ENCODE data around the gene PRMT7. TPM values are rescaled to one million over a fixed set of nuclear protein-coding genes. Genes with fewer than 3 reads are reported as not detected.
A peak's percentile ranks its signal among the peaks of the same experiment; 100 is the strongest.

The PRMT7 gene
- total RNA-seq, 1 experiment from 2014 or later, result 156 TPM

- H3K4me3 Mint-ChIP-seq (ENCODE audit: unreplicated experiment), result no peak overlapping the region
- H3K36me3 Mint-ChIP-seq (ENCODE audit: insufficient read depth, unreplicated experiment), result peaks cover 99% of the 10 kb centered on the region
- peaks cover 53% of the 10 kb centered on the region for H3K4me1 Mint-ChIP-seq (ENCODE audit: low read depth, unreplicated experiment)
- no peak for DNase-seq
- H3K9me3 Mint-ChIP-seq (ENCODE audit: unreplicated experiment), result no peaks in the 10 kb centered on the region
- CTCF ChIA-PET, result interaction anchor here (0.5 to 2.1 kb wide), 4 partner anchors 9 to 42 kb away, joined by 3 to 5 read pairs (median 4); no protein-coding TSS in a partner anchor
- H3K27me3 Mint-ChIP-seq (ENCODE audit: insufficient read depth, unreplicated experiment), result no peaks in the 10 kb centered on the region
- peak overlapping the region; percentile 18 for H3K27ac Mint-ChIP-seq (ENCODE audit: unreplicated experiment)
- POLR2A ChIA-PET, result interaction anchor here (2.3 kb wide), 1 partner anchor 25 kb away, joined by 5 read pairs; the partner anchor contains the start of genes PRMT7 and SLC7A6OS
- no peak for TF ChIP-seq CTCF (IDR thresholded peaks at IDR 0.05; ENCODE audit: insufficient read depth in 1 of 2, low read depth in 1 of 2, low read length in 1 of 2, severe bottlenecking in 1 of 2, unreplicated experiment in 1 of 2)
- intact Hi-C loops (cut with micrococcal nuclease; ENCODE audit: unreplicated experiment), result no loop called here
- 0 out of 2 replicates have a peak, but pooled peaks cover 2% of the 10 kb centered on the region for H3K36me3 ChIP-seq (ENCODE audit: control insufficient read depth, insufficient read depth, low read length)
- H3K4me3 ChIP-seq (ENCODE audit: low read depth, low read length), result no peak overlapping the region
- BruUV-seq (replicated peaks), result no TSS peak
- no peaks in the 10 kb centered on the region for H3K9me3 ChIP-seq
- peaks cover 15% of the 10 kb centered on the region for H3K4me1 ChIP-seq
- H3K27me3 ChIP-seq (replicated peaks; ENCODE audit: control insufficient read depth, insufficient read depth, low read length), result no peaks in the 10 kb centered on the region
Measured at GRCh38 chr16:68285683-68286082, 25.1 kb upstream of the PRMT7 start.

DNA sequence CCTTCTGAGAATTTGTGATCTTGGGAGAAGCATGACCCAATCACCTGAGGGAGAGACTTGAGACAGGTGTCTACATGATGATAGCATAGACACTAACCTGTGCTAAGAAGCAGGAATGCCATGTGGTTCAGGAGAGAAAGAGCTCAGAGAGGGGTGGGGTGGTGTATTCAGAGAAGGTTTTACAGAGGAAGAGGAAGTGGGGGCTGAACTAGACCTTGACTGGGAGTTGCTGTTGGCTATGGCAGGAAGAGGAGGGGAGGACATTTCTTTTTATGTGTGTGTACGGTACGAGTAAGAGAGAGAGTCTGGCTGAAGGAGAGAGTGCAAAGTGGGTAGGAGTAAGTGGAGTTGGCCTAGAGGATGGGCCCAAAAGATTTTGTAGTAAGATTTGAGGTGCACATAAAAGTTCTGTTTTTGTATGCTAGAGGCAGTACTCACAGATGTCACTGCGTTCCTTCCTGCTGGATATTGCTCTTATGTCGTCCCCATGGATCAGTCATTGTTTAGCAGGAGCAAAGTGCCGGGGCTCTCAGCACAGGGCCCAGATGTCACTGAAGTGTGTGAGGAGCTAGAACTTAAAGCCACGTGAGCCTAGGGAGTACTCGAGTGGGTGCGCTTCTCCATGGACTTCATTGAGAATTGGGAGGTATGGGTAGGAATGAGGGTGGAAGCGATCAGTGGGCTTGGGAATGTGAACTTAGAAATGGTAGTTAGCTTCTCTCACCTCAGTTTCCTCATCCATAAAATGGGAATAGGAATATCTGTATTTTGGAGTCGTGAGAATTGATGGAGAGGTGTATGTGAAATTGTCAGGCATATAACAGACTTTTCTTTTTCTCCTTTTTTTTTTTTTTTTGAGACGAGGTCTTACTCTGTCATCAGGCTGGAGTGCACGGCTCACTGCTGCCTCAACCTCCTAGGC lies 24.4 kb upstream of the PRMT7 start:
- no peaks in the 10 kb centered on the region for H3K27me3 ChIP-seq (replicated peaks; ENCODE audit: control insufficient read depth, insufficient read depth, low read length)
- Mint-ChIP-seq H3K27me3 (ENCODE audit: insufficient read depth, unreplicated experiment) (no peaks in the 10 kb centered on the region), H3K9me3 (ENCODE audit: unreplicated experiment) (no peaks in the 10 kb centered on the region), H3K4me3 (ENCODE audit: unreplicated experiment) (no peak overlapping the region), H3K27ac (ENCODE audit: unreplicated experiment) (peak overlapping the region; percentile 18), H3K36me3 (ENCODE audit: insufficient read depth, unreplicated experiment) (peaks cover 99% of the 10 kb centered on the region), H3K4me1 (ENCODE audit: low read depth, unreplicated experiment) (peaks cover 46% of the 10 kb centered on the region)
- no peak for TF ChIP-seq CTCF (IDR thresholded peaks at IDR 0.05; ENCODE audit: insufficient read depth in 1 of 2, low read depth in 1 of 2, low read length in 1 of 2, severe bottlenecking in 1 of 2, unreplicated experiment in 1 of 2)
- no peak overlapping the region for H3K4me3 ChIP-seq (ENCODE audit: low read depth, low read length)
- DNase-seq, result no peak
- ChIA-PET POLR2A (interaction anchor here (0.5 to 2.3 kb wide), 3 partner anchors 24 to 91 kb away, joined by 3 to 5 read pairs (median 3); partner anchors contain the start of genes PRMT7 and SLC7A6OS), CTCF (interaction anchor here (0.7 to 2.1 kb wide), 2 partner anchors 10 to 41 kb away, joined by 4 to 5 read pairs; no protein-coding TSS in a partner anchor)
- H3K36me3 ChIP-seq (ENCODE audit: control insufficient read depth, insufficient read depth, low read length), result 0 out of 2 replicates have a peak, but pooled peaks cover 2% of the 10 kb centered on the region
- no TSS peak for BruUV-seq (replicated peaks)
- intact Hi-C loops (cut with micrococcal nuclease; ENCODE audit: unreplicated experiment), result no loop called here
- H3K9me3 ChIP-seq, result no peaks in the 10 kb centered on the region
- peaks cover 8% of the 10 kb centered on the region; the same call in 1 of the 2 replicates for H3K4me1 ChIP-seq

All from Caco-2 (cell line).